Muscle of leg (tissue), 11 donors: Measurements from ENCODE around the gene LMO7. TPM values are rescaled to one million over a fixed set of nuclear protein-coding genes. Genes with fewer than 3 reads are reported as not detected.

ENCODE experiments used
- DNase-seq: peaks from one replicate; pipeline ENCODE4 v3.0.0; 2013
- H3K27ac ChIP-seq: one replicate; pipeline ENCODE4 v1.5.1; 2013; ENCODE audit warnings: mild to moderate bottlenecking, low read length, control low read depth
- H3K27me3 ChIP-seq: one replicate; pipeline ENCODE4 v1.6.1; 2013; ENCODE audit warnings: low read length; ENCODE audit not compliant: control insufficient read depth, insufficient read depth
- H3K36me3 ChIP-seq: one replicate; pipeline ENCODE4 v1.6.1; 2013; ENCODE audit warnings: low read length; ENCODE audit not compliant: control insufficient read depth, insufficient read depth
- H3K4me1 ChIP-seq: one replicate; pipeline ENCODE4 v1.6.1; 2013; ENCODE audit warnings: low read length; ENCODE audit not compliant: control insufficient read depth, insufficient read depth
- H3K4me3 ChIP-seq: one replicate; pipeline ENCODE4 v1.5.1; 2013; ENCODE audit warnings: low read length, control low read depth
- H3K9me3 ChIP-seq: replicated peaks from 2 replicates; pipeline ENCODE4 v1.6.1; 2013; ENCODE audit warnings: low read depth, low read length; ENCODE audit not compliant: control insufficient read depth
- WGBS: methylation state at CpG from one replicate; pipeline ENCODE4 v1.1.5; 2013; ENCODE audit warnings: missing lambda C conversion rate; ENCODE audit not compliant: insufficient coverage; 5-methylcytosine and 5-hydroxymethylcytosine counted together
- polyA plus RNA-seq, 8 donors: library from polyadenylated mRNA; unstranded; fragments of 120-200 nt; gene quantifications; one replicate each; pipeline versions ENCODE4 v1.2.1 to v1.2.3, GENCODE V29; 2013; ENCODE audit warnings: inconsistent platforms in 1 of 8, low replicate concordance in 1 of 8; ENCODE audit not compliant: insufficient read length in 8 of 8, insufficient read depth in 1 of 8
- total RNA-seq: library from RNA; stranded (reverse); fragments of 120-200 nt; gene quantifications from one replicate; pipeline ENCODE4 v1.2.4, GENCODE V29; 2013

Gene LMO7
- total and polyA plus RNA-seq, 9 donors = 85.1 to 155 (median 116) TPM

DNA sequence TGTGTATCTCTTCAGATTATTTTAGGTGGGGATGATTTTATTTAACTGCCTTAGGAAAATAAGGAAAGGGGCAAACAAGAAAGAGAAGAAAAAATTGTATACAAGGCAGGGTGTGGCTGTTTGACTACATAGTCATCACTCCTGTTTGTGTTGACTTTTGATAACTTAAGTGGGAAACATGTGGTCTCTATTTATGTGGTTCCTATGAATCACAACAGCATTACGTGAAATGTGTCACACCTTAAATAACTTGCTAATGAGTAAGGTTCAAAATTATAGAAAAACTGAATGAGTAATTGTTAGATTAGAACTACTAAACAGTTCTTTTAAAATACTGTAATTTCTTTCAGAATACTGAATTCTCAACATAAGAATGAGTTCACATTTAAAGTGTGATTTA lies 69.3 kb downstream of the LMO7 start:
- no peak overlapping the region for H3K27ac ChIP-seq

DNA sequence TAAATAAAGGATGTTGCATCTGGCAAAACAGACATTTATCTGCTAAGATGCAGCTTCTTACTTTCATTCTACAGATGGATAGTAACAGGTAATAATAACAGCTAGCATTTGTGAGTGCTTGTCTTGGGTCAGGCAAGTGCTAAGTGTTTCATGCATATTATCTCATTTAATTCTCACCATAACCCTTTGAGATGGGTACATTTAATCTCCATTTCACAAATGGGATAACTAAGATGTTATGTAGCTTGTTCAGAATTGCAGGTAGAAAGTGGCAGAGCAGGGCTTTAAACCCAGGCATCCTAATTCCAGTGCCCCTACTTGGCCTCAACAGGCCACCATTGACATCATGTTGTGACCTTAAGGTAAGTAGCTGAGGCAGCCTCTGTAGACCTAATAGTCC lies 69.8 kb downstream of the LMO7 start:
- Histone ChIP-seq H3K4me1 (peaks cover 3% of the 10 kb centered on the region), H3K4me3 (no peak overlapping the region), H3K27me3 (no peaks in the 10 kb centered on the region), H3K36me3 (no peaks in the 10 kb centered on the region), H3K9me3 (no peaks in the 10 kb centered on the region), H3K27ac (no peak overlapping the region)
- no peak for DNase-seq

More for the DNA sequence above, 69.3 kb downstream of the LMO7 start:
- H3K4me3 ChIP-seq = no peak overlapping the region
- no peaks in the 10 kb centered on the region for H3K27me3 ChIP-seq
- DNase-seq = no peak
- peaks cover 3% of the 10 kb centered on the region for H3K4me1 ChIP-seq
- WGBS = no CpG with 5 or more reads among the region's 1 CpG
- no peaks in the 10 kb centered on the region for H3K9me3 ChIP-seq
- no peaks in the 10 kb centered on the region for H3K36me3 ChIP-seq

DNA sequence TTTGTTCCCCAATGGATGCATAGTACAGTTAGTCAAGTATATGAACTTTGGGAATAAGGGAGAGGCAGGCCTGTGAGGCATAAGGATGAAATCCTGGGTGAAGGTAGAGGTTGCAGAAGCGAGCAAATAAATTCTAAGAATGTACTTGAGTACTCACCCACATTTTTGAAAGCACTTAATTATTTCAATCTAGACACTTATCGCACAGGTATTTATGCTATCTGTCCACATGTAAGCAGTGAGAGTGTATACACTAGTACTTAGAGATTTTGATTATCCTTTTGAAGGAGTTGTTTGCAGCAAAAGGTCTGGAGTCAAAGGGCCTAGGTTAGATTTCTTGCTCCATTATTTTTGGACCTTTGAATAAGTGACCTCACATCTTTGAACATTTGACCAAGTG lies 77.7 kb downstream of the LMO7 start:
- WGBS = no CpG with 5 or more reads among the region's 2 CpGs
- peaks cover 2% of the 10 kb centered on the region for H3K4me1 ChIP-seq
- H3K27me3 ChIP-seq = no peaks in the 10 kb centered on the region
- DNase-seq = no peak
- no peak overlapping the region for H3K4me3 ChIP-seq
- no peaks in the 10 kb centered on the region for H3K36me3 ChIP-seq
- no peak overlapping the region for H3K27ac ChIP-seq
- no peaks in the 10 kb centered on the region for H3K9me3 ChIP-seq

DNA sequence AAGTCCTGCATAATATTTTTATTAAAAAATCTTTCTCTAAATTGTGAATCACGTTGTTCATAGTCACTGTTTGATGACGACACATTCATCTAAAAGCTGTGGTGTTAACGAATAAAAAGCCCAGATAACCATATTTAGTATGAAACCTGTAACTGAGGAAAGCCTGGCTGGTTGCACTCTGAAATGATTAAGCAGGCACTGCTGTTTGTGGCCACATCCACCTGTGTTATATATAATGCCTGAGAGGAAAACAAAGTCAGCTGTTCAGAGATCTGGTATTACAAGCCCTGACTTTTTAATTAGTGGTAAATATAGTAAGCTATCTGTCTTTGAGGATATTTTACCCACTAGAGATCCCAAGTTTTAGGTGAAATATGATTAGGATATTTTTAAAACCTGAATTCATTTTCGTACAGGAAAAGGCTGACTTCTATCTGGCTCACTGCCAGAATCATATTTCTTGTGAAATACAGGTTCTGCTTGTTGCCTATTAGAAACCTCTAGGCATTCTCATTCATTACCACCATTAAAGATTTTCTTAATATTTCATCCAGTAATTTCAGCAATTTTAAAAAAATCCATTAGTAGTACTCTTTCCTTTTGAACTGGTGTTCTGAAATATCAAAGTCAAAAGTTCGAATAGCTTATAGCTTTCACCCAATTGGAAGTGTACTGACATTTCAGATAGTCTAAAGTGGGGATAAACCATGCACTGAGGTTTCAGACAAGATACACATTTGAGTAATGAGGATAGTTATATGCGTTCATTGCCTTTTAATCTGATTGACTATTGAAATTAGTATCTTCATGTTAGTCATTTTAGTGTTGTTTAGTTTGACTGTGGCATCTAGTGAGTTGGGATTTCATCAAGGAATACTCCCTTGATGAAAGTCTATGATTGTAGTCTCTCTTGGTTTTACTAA lies 79.7 kb downstream of the LMO7 start:
- H3K9me3 ChIP-seq = no peaks in the 10 kb centered on the region
- H3K27me3 ChIP-seq = no peaks in the 10 kb centered on the region
- WGBS = no CpG with 5 or more reads among the region's 6 CpGs
- H3K4me3 ChIP-seq = no peak overlapping the region
- H3K4me1 ChIP-seq = peaks cover 2% of the 10 kb centered on the region
- H3K36me3 ChIP-seq = no peaks in the 10 kb centered on the region
- peak; percentile 39 for DNase-seq
- H3K27ac ChIP-seq = no peak overlapping the region

DNA sequence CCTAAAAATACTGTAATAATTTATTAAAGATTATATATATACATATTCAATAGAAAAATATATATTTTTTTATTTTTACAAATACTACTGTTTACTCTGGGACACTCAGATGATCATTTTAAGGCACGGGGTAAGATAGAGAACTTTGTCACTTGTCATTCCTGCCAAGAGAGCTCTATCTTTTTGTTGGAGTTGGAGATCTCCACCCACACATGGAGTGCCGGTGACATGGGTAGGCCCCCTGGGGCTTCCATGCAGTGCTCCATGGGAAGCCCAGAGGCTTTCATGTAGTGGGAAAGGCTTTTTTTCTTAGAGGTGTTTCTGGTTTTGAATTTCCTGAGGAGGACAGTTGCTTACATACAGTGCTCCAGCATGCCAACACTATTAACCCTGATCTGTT lies 81.4 kb downstream of the LMO7 start:
- Histone ChIP-seq H3K27ac (no peak overlapping the region), H3K36me3 (no peaks in the 10 kb centered on the region), H3K9me3 (no peaks in the 10 kb centered on the region), H3K4me1 (peaks cover 2% of the 10 kb centered on the region), H3K27me3 (no peaks in the 10 kb centered on the region), H3K4me3 (no peak overlapping the region)
- no peak for DNase-seq
- WGBS = no CpG with 5 or more reads among the region's 2 CpGs

DNA sequence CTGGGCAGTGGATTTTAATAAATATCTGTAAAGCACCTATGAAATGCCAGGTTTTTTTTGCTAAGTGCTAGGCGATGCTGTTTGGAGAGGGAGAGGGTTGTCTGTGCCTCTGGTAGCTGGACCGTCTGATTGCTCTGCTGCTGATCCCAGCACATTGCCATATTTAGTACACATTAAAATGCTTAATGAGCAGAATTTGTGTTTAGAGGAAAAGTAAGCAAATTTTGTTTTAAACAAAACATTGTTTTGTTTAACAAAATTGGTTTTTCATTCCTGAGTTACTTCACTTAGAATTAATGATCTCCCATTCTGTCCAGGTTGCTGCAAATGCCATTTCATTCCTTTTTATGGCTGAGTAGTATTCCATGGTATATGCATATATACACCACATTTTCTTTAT lies 85.2 kb downstream of the LMO7 start:
- no peak for DNase-seq
- Histone ChIP-seq H3K27ac (no peak overlapping the region), H3K36me3 (no peaks in the 10 kb centered on the region), H3K9me3 (no peaks in the 10 kb centered on the region), H3K4me3 (no peak overlapping the region), H3K27me3 (no peaks in the 10 kb centered on the region), H3K4me1 (peaks cover 2% of the 10 kb centered on the region)
- whole genome bisulfite sequencing = no CpG with 5 or more reads among the region's 2 CpGs

DNA sequence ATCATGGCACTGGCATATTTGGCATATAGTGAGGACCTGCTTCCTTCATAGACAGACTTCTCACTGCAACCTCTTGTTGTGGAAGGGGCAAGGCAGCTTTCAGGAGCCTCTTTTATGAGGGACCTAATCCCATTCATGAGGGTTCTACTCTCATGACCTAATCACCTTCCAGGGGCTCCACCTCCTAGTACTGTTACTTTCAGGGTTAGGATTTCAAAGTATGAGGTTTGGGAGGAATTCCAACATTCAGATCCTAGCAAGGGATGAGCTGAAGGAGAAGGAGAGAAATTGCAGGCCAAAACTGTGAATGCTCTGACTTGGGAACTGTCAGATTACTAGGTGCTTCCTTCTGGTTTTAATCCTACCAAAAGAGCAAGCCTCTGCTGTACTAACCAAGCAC lies 87.8 kb downstream of the LMO7 start:
- Histone ChIP-seq H3K36me3 (no peaks in the 10 kb centered on the region), H3K9me3 (no peaks in the 10 kb centered on the region), H3K27ac (no peak overlapping the region), H3K4me3 (no peak overlapping the region), H3K4me1 (no peaks in the 10 kb centered on the region), H3K27me3 (no peaks in the 10 kb centered on the region)
- DNase-seq = no peak

DNA sequence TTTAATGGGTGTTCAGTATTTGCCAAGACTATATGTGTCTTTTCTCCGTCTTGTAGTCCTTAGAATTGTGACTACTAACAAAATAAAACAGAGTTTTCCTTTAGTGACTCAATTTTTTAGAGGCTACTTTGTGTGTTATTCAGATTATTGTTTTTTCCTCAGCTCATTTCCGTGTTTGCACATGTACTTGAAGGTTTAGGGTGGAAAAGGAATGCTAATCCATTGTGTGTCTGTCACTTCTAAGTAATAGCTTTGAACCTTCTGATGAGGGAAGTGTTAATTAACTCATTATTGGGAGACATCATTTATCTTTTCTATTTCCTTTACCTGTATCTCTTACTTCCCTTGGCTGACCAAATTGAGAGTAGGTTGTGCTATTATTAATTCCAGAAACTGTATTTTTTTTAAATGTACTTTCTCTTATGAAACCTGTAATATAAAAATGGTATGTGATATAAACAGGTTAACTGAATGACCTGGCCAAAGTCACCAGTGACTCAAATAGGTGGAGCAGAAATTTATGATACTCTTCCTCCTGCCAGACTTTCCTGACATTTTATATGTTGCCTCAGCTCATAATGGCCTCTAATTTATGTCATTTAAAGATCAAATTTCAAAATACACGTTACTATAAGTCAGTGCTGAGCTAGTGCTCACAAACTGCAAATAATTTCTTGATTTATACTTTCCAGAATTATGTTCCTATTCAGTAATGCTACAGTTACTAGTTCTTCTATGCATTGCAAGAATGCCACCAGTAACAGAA lies 88.8 kb downstream of the LMO7 start:
- no peak overlapping the region for H3K27ac ChIP-seq
- WGBS = no CpG with 5 or more reads among the region's 3 CpGs
- H3K9me3 ChIP-seq = no peaks in the 10 kb centered on the region
- no peaks in the 10 kb centered on the region for H3K36me3 ChIP-seq
- H3K27me3 ChIP-seq = no peaks in the 10 kb centered on the region
- H3K4me3 ChIP-seq = no peak overlapping the region
- H3K4me1 ChIP-seq = no peaks in the 10 kb centered on the region
- DNase-seq = no peak

DNA sequence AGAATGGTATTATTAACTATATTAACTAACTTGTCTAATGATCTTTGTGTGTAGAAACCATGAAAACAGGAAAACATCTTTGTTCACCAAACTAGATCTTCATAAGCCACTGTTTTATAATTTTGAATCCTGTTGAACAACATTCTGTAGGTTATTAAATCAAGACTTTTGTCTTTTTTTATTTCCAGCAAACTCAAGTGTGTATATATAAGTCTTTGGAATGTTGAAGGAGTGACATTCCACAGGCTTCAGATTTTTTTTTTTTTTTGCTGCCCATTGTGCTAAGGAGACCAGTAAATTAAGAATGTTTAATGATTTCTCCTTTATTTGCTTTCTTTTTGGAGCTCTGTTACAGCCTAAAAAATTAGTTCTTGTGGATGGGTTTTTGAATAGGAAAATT lies 89.6 kb downstream of the LMO7 start:
- no peak for DNase-seq
- Histone ChIP-seq H3K27me3 (no peaks in the 10 kb centered on the region), H3K9me3 (no peaks in the 10 kb centered on the region), H3K4me1 (no peaks in the 10 kb centered on the region), H3K4me3 (no peak overlapping the region), H3K27ac (no peak overlapping the region), H3K36me3 (no peaks in the 10 kb centered on the region)

DNA sequence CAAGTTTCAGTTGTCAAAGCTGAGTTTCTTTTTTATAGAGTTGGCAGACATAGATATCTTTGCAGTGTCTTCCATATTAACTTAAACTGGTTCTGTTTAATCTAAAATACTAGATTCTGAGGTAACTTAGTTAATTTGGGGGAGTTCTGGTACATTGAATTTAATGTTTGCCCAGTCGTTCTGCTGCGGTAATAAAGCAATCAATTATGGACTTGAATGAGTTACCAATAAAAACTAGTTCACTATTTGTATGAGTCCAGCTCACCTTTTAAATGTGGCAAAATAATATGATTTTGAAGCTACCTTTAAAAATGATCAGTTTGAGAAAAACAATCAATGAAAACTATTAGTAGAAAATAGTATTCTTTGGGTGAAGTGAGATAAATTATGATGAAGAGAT lies 90.2 kb downstream of the LMO7 start:
- Histone ChIP-seq H3K4me1 (no peaks in the 10 kb centered on the region), H3K9me3 (no peaks in the 10 kb centered on the region), H3K27me3 (no peaks in the 10 kb centered on the region), H3K4me3 (no peak overlapping the region), H3K36me3 (no peaks in the 10 kb centered on the region), H3K27ac (no peak overlapping the region)
- no peak for DNase-seq
- no CpG with 5 or more reads among the region's 2 CpGs for WGBS
